ENCODE data around the gene COA6.

DNA sequence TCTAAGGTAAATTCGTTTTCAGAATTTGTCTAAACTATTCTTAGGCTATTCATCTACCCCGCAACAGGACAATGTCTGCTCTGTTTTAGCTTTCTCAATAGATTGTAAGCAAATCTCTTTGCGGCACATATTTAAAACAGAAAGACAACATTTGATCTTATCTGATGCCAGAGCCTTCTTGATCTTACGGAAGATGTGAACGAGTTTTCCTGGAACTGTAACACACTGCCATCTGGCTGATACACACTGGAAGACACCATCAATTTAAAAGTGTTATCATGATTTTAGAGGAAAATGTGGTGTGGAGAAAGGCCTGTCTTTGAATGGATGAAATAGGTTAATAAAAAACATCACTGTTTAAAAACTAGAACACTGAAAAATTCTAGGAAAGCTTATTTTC lies 36.1 kb downstream of the COA6 start:
- TF ChIP-seq, protein P1, sequence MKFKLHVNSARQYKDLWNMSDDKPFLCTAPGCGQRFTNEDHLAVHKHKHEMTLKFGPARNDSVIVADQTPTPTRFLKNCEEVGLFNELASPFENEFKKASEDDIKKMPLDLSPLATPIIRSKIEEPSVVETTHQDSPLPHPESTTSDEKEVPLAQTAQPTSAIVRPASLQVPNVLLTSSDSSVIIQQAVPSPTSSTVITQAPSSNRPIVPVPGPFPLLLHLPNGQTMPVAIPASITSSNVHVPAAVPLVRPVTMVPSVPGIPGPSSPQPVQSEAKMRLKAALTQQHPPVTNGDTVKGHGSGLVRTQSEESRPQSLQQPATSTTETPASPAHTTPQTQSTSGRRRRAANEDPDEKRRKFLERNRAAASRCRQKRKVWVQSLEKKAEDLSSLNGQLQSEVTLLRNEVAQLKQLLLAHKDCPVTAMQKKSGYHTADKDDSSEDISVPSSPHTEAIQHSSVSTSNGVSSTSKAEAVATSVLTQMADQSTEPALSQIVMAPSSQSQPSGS (CRISPR knock-in tag; IDR thresholded peaks at IDR 0.05): no peak
- TF ChIP-seq, protein P2, sequence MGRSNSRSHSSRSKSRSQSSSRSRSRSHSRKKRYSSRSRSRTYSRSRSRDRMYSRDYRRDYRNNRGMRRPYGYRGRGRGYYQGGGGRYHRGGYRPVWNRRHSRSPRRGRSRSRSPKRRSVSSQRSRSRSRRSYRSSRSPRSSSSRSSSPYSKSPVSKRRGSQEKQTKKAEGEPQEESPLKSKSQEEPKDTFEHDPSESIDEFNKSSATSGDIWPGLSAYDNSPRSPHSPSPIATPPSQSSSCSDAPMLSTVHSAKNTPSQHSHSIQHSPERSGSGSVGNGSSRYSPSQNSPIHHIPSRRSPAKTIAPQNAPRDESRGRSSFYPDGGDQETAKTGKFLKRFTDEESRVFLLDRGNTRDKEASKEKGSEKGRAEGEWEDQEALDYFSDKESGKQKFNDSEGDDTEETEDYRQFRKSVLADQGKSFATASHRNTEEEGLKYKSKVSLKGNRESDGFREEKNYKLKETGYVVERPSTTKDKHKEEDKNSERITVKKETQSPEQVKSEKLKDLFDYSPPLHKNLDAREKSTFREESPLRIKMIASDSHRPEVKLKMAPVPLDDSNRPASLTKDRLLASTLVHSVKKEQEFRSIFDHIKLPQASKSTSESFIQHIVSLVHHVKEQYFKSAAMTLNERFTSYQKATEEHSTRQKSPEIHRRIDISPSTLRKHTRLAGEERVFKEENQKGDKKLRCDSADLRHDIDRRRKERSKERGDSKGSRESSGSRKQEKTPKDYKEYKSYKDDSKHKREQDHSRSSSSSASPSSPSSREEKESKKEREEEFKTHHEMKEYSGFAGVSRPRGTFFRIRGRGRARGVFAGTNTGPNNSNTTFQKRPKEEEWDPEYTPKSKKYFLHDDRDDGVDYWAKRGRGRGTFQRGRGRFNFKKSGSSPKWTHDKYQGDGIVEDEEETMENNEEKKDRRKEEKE (IDR thresholded peaks at IDR 0.05): no peak
- TF ChIP-seq IKZF1 (IDR thresholded peaks at IDR 0.05): no peak
- TF ChIP-seq ESRRA (CRISPR knock-in tag; IDR thresholded peaks at IDR 0.05; ENCODE audit: low read depth): no peak
- no peak for TF ChIP-seq ZNF121 (CRISPR knock-in tag; IDR thresholded peaks at IDR 0.05)
- TF ChIP-seq ARNT (IDR thresholded peaks at IDR 0.05): no peak
- TF ChIP-seq FOXK2 (IDR thresholded peaks at IDR 0.05): no peak
- TF ChIP-seq, protein P3, sequence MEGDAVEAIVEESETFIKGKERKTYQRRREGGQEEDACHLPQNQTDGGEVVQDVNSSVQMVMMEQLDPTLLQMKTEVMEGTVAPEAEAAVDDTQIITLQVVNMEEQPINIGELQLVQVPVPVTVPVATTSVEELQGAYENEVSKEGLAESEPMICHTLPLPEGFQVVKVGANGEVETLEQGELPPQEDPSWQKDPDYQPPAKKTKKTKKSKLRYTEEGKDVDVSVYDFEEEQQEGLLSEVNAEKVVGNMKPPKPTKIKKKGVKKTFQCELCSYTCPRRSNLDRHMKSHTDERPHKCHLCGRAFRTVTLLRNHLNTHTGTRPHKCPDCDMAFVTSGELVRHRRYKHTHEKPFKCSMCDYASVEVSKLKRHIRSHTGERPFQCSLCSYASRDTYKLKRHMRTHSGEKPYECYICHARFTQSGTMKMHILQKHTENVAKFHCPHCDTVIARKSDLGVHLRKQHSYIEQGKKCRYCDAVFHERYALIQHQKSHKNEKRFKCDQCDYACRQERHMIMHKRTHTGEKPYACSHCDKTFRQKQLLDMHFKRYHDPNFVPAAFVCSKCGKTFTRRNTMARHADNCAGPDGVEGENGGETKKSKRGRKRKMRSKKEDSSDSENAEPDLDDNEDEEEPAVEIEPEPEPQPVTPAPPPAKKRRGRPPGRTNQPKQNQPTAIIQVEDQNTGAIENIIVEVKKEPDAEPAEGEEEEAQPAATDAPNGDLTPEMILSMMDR (CRISPR knock-in tag; IDR thresholded peaks at IDR 0.05): peak; percentile 26
- TF ChIP-seq MAZ (IDR thresholded peaks at IDR 0.05; ENCODE audit: borderline replicate concordance, low read depth, low read length): no peak
- no peak for TF ChIP-seq MAZ (CRISPR knock-in tag; IDR thresholded peaks at IDR 0.05; ENCODE audit: low read depth)
- TF ChIP-seq ARNTL (CRISPR knock-in tag; IDR thresholded peaks at IDR 0.05): no peak

Data from HepG2 (cell line).